Measurements from ENCODE around the gene C2orf74.
"Not testable (repeated sequence)": the region's sequence is repeated elsewhere in the genome, so short reads cannot be mapped to it uniquely, and the experiment has no call there.

The C2orf74 gene

GRCh38 chr2:61184263-61184662, 22.3 kb downstream of the C2orf74 start:
- in situ Hi-C loops (cut with HindIII; ENCODE audit: low sequenced_read_pairs) = no loop called here
- no peak for DNase-seq (ENCODE audit: low read depth)
- no peak overlapping the region for H3K4me3 ChIP-seq (ENCODE audit: low read depth, low read length)
- no peak for TF ChIP-seq CTCF (IDR thresholded peaks at IDR 0.05; ENCODE audit: low read depth, low read length, missing control alignments)

- no peak for DNase-seq (ENCODE audit: low read depth)
- TF ChIP-seq CTCF (IDR thresholded peaks at IDR 0.05; ENCODE audit: low read depth, low read length, missing control alignments) = no peak
- H3K4me3 ChIP-seq (ENCODE audit: low read depth, low read length) = no peak overlapping the region
- in situ Hi-C loops (cut with HindIII; ENCODE audit: low sequenced_read_pairs) = no loop called here
Observed at GRCh38 chr2:61185231-61185728, 23.3 kb downstream of the C2orf74 start.

GRCh38 chr2:61187085-61187484, 25.1 kb downstream of the C2orf74 start:
- no peak for DNase-seq (ENCODE audit: low read depth)

GRCh38 chr2:61193670-61194561, 31.9 kb downstream of the C2orf74 start:
- no peak for DNase-seq (ENCODE audit: low read depth)
- no peak overlapping the region for H3K4me3 ChIP-seq (ENCODE audit: low read depth, low read length)
- TF ChIP-seq CTCF (IDR thresholded peaks at IDR 0.05; ENCODE audit: low read depth, low read length, missing control alignments) = no peak
- in situ Hi-C loops (cut with HindIII; ENCODE audit: low sequenced_read_pairs) = no loop called here

More at GRCh38 chr2:61187085-61187484, 25.1 kb downstream of the C2orf74 start:
- in situ Hi-C loops (cut with HindIII; ENCODE audit: low sequenced_read_pairs) = no loop called here
- no peak for TF ChIP-seq CTCF (IDR thresholded peaks at IDR 0.05; ENCODE audit: low read depth, low read length, missing control alignments)
- H3K4me3 ChIP-seq (ENCODE audit: low read depth, low read length) = no peak overlapping the region

- in situ Hi-C loops (cut with HindIII; ENCODE audit: low sequenced_read_pairs); DNase-seq (ENCODE audit: low read depth); H3K4me3 ChIP-seq (ENCODE audit: low read depth, low read length): not testable (repeated sequence)
Observed at GRCh38 chr2:61194646-61195045, 32.7 kb downstream of the C2orf74 start.

- no peak overlapping the region for H3K4me3 ChIP-seq (ENCODE audit: low read depth, low read length)
- no peak for TF ChIP-seq CTCF (IDR thresholded peaks at IDR 0.05; ENCODE audit: low read depth, low read length, missing control alignments)
- no peak for DNase-seq (ENCODE audit: low read depth)
- in situ Hi-C loops (cut with HindIII; ENCODE audit: low sequenced_read_pairs) = no loop called here
Observed at GRCh38 chr2:61196671-61197070, 34.7 kb downstream of the C2orf74 start.

GRCh38 chr2:61205132-61205531, 43.1 kb downstream of the C2orf74 start:
- no peak overlapping the region for H3K4me3 ChIP-seq (ENCODE audit: low read depth, low read length)
- DNase-seq (ENCODE audit: low read depth) = no peak
- no peak for TF ChIP-seq CTCF (IDR thresholded peaks at IDR 0.05; ENCODE audit: low read depth, low read length, missing control alignments)
- in situ Hi-C loops (cut with HindIII; ENCODE audit: low sequenced_read_pairs) = no loop called here
